ENCODE measurements around the gene PABPN1L. TPM values are rescaled to one million over a fixed set of nuclear protein-coding genes. Genes with fewer than 3 reads are reported as not detected.

Gene PABPN1L
- total RNA-seq, 1 experiment from 2014 or later, result not detected

DNA sequence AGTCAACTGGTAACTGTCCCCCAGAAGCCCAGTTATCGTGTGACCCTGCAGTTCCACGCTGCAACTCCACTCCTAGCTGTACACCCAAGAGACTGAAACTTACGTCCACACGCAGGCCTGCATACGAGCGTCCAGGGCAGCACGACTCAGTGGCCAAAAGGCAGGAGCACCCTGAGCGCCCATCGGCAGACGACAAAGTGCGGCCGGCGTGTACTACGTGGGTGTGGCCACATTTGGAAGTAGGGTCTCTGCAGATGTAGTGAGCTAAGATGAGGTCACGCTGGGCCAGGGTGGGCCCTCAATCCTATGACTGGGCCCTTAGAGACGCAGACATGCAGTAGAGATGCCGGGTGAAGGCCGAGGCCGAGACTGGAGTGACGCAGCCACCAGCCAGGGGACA, 23.2 kb downstream of the PABPN1L start:
- Histone ChIP-seq H4K91ac (ENCODE audit: insufficient read length, low read depth, low read length) (no peak overlapping the region), H3K23me2 (ENCODE audit: insufficient read length, low read depth, low read length, poor library complexity, severe bottlenecking) (no peaks in the 10 kb centered on the region), H3K18ac (ENCODE audit: insufficient read length, low read depth, low read length) (no peak overlapping the region), H3K9me3 (ENCODE audit: control insufficient read depth, low read depth, low read length) (no peaks in the 10 kb centered on the region), H3K27me3 (ENCODE audit: insufficient read depth, low read length) (no peaks in the 10 kb centered on the region), H3K23ac (ENCODE audit: insufficient read length, low read depth, low read length) (no peak overlapping the region), H3T11ph (ENCODE audit: low read length) (no peak overlapping the region), H3K4ac (ENCODE audit: low read depth, low read length) (no peak overlapping the region), H3K56ac (ENCODE audit: insufficient read length, low read depth, low read length) (no peak overlapping the region), H4K8ac (replicated peaks; ENCODE audit: insufficient read length, low read depth, low read length) (no peak overlapping the region), H3K9ac (ENCODE audit: extremely low read depth, insufficient read length, low read length) (no peak overlapping the region), H2BK20ac (ENCODE audit: low read depth, low read length, poor library complexity, severe bottlenecking) (no peak overlapping the region), H2BK120ac (ENCODE audit: low read depth, low read length, poor library complexity, severe bottlenecking) (no peak overlapping the region), H4K20me1 (ENCODE audit: control insufficient read depth, insufficient read depth, insufficient read length) (no peaks in the 10 kb centered on the region), H3K27ac (ENCODE audit: insufficient read length, low read depth, low read length) (no peak overlapping the region), H3K79me1 (ENCODE audit: insufficient read depth, low read depth, low read length, poor library complexity, severe bottlenecking) (no peaks in the 10 kb centered on the region), H2BK5ac (ENCODE audit: insufficient read length, low read length) (no peak overlapping the region), H3K79me2 (ENCODE audit: insufficient read depth, low read length) (no peaks in the 10 kb centered on the region), H2AFZ (ENCODE audit: low read length) (no peak overlapping the region), H3K4me2 (ENCODE audit: insufficient read depth, insufficient read length, low read length) (no peak overlapping the region), H2AK5ac (ENCODE audit: insufficient read length, low read length) (no peak overlapping the region), H3K14ac (ENCODE audit: insufficient read depth, low read length) (no peak overlapping the region), H2BK15ac (ENCODE audit: low read depth, low read length) (no peak overlapping the region), H4K5ac (ENCODE audit: insufficient read length, low read depth, low read length) (no peak overlapping the region), H3K4me1 (ENCODE audit: insufficient read depth, low read length) (no peaks in the 10 kb centered on the region), H2BK12ac (ENCODE audit: insufficient read length, low read depth, low read length) (no peak overlapping the region)
- Mint-ChIP-seq H3K4me3 (no peak overlapping the region), H3K9me3 (no peaks in the 10 kb centered on the region), H3K36me3 (ENCODE audit: insufficient read depth in 1 of 3, low read depth in 3 of 3) (peaks cover 4 to 11% (median 9%) of the 10 kb centered on the region in 3 experiments; a peak in 6 of 7 replicates), H3K27me3 (ENCODE audit: low read depth) (no peaks in the 10 kb centered on the region), H3K27ac (no peak overlapping the region), H3K4me1 (no peaks in the 10 kb centered on the region)
- TF ChIP-seq, protein P1, sequence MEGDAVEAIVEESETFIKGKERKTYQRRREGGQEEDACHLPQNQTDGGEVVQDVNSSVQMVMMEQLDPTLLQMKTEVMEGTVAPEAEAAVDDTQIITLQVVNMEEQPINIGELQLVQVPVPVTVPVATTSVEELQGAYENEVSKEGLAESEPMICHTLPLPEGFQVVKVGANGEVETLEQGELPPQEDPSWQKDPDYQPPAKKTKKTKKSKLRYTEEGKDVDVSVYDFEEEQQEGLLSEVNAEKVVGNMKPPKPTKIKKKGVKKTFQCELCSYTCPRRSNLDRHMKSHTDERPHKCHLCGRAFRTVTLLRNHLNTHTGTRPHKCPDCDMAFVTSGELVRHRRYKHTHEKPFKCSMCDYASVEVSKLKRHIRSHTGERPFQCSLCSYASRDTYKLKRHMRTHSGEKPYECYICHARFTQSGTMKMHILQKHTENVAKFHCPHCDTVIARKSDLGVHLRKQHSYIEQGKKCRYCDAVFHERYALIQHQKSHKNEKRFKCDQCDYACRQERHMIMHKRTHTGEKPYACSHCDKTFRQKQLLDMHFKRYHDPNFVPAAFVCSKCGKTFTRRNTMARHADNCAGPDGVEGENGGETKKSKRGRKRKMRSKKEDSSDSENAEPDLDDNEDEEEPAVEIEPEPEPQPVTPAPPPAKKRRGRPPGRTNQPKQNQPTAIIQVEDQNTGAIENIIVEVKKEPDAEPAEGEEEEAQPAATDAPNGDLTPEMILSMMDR (conservative IDR thresholded peaks at IDR 0.05), result no peak
- no peak for DNase-seq
- WGBS (ENCODE audit: extremely low coverage, insufficient read length, low lambda C conversion rate), result no CpG with 5 or more reads among the region's 20 CpGs
